Left lung (tissue), 10 donors: ENCODE measurements around the gene CELF4. TPM values are rescaled to one million over a fixed set of nuclear protein-coding genes. Genes with fewer than 3 reads are reported as not detected.

Experiments
- ATAC-seq: fragments of 200-7000 bp; cut with Tn5 transposase; one replicate; pipeline ENCODE4 v1.9.1; 2020; ENCODE audit warnings: moderate library complexity
- DNase-seq, 4 donors: peaks; one replicate each; pipeline ENCODE4 v3.0.0-alpha.2; 2013 to 2020
- H3K27ac ChIP-seq, 2 donors: fragments of 200-600 bp; sonication (generic) in 1 of 2; one replicate each; pipeline versions ENCODE4 v1.5.0 to v1.8.0; 2020 to 2021
- H3K27me3 ChIP-seq, 2 donors: fragments of 200-600 bp; sonication (generic) in 1 of 2; one replicate each; pipeline versions ENCODE4 v1.5.0 to v1.8.0; 2020 to 2021
- H3K36me3 ChIP-seq, 2 donors: fragments of 200-600 bp; sonication (generic) in 1 of 2; one replicate each; pipeline versions ENCODE4 v1.5.0 to v1.8.0; 2020 to 2021
- H3K4me1 ChIP-seq, 2 donors: fragments of 200-600 bp; one replicate each; pipeline ENCODE4 v1.8.0; 2021
- H3K4me3 ChIP-seq, 2 donors: fragments of 200-600 bp; sonication (generic) in 1 of 2; one replicate each; pipeline versions ENCODE4 v1.5.0 to v1.8.0; 2020 to 2021; ENCODE audit warnings: mild to moderate bottlenecking in 1 of 2
- H3K9me3 ChIP-seq, 2 donors: fragments of 200-600 bp; sonication (generic) in 1 of 2; one replicate each; pipeline versions ENCODE4 v1.5.0 to v1.8.0; 2020 to 2021
- CTCF ChIP-seq, 2 donors: fragments of 200-600 bp; sonication (generic) in 1 of 2; IDR thresholded peaks; one replicate each; pipeline versions ENCODE4 v1.5.0 to v1.8.0; 2021; ENCODE audit warnings: antibody characterized with exemption in 2 of 2
- intact Hi-C, 2 donors: fragments of 100-400 bp; cut with DNase I; formaldehyde crosslinking; loops; one replicate each; pipeline versions ENCODE4 v1.11.2 to v1.14.2; 2022
- polyA plus RNA-seq, 6 donors: library from polyadenylated mRNA; unstranded; fragments of 120-200 nt; gene quantifications; one replicate each; pipeline ENCODE4 v1.2.1, GENCODE V29; 2013; ENCODE audit not compliant: insufficient read length in 6 of 6
- total RNA-seq, 2 donors: library from RNA; stranded (reverse); fragmentation: NEBNext Ultra II Directional; extraction: Animal tissue kit (Norgen Biotek cat#: 25700); gene quantifications; one replicate each; pipeline ENCODE4 v1.2.1, GENCODE V29; 2021
- donor health status: DM: no; HTN: yes; CAD: no.
- donor health status: DM: no; HTN: no; CAD: no.

Gene CELF4
- total and polyA plus RNA-seq, 8 donors: 1.1 to 10.3 (median 7.4) TPM

GRCh38 chr18:37527395-37527794 is 38.2 kb downstream of the CELF4 start:
- Histone ChIP-seq H3K36me3 (no peaks in the 10 kb centered on the region), H3K9me3 (no peaks in the 10 kb centered on the region), H3K4me1 (no peaks in the 10 kb centered on the region), H3K4me3 (no peak overlapping the region), H3K27ac (no peak overlapping the region), H3K27me3 (peaks cover 11 to 73% of the 10 kb centered on the region in 2 donors)
- intact Hi-C loops: no loop called here
- DNase-seq (no peak), ATAC-seq (no peak)
- no peak for TF ChIP-seq CTCF (IDR thresholded peaks at IDR 0.05)

- H3K27me3 ChIP-seq: peaks cover 11 to 66% of the 10 kb centered on the region in 2 donors
Observed at GRCh38 chr18:37525262-37525585, 40.4 kb downstream of the CELF4 start.

GRCh38 chr18:37524498-37525261 is 40.9 kb downstream of the CELF4 start:
- Histone ChIP-seq H3K27ac (no peak overlapping the region), H3K27me3 (peaks cover 11 to 65% of the 10 kb centered on the region in 2 donors), H3K4me3 (no peak overlapping the region), H3K36me3 (no peaks in the 10 kb centered on the region), H3K4me1 (no peaks in the 10 kb centered on the region), H3K9me3 (no peaks in the 10 kb centered on the region)
- ATAC-seq (no peak), DNase-seq (no peak)
- TF ChIP-seq CTCF (IDR thresholded peaks at IDR 0.05): no peak
- intact Hi-C loops: no loop called here

More at GRCh38 chr18:37525262-37525585, 40.4 kb downstream of the CELF4 start:
- ATAC-seq: no peak
- H3K9me3 ChIP-seq: no peaks in the 10 kb centered on the region
- no peaks in the 10 kb centered on the region for H3K4me1 ChIP-seq
- H3K36me3 ChIP-seq: no peaks in the 10 kb centered on the region
- DNase-seq: no peak
- no peak overlapping the region for H3K27ac ChIP-seq
- no peak for TF ChIP-seq CTCF (IDR thresholded peaks at IDR 0.05)
- intact Hi-C loops: no loop called here
- H3K4me3 ChIP-seq: no peak overlapping the region

GRCh38 chr18:37524139-37524497 is 41.5 kb downstream of the CELF4 start:
- Histone ChIP-seq H3K27ac (no peak overlapping the region), H3K4me1 (no peaks in the 10 kb centered on the region), H3K27me3 (peaks cover 11 to 59% of the 10 kb centered on the region in 2 donors), H3K9me3 (no peaks in the 10 kb centered on the region), H3K4me3 (no peak overlapping the region), H3K36me3 (no peaks in the 10 kb centered on the region)
- no peak for ATAC-seq
- TF ChIP-seq CTCF (IDR thresholded peaks at IDR 0.05): no peak
- intact Hi-C loops: no loop called here
- no peak for DNase-seq

GRCh38 chr18:37521510-37522465 is 43.8 kb downstream of the CELF4 start:
- H3K4me3 ChIP-seq: no peak overlapping the region
- no peak overlapping the region for H3K27ac ChIP-seq
- ATAC-seq (no peak), DNase-seq (no peak)
- H3K4me1 ChIP-seq: no peaks in the 10 kb centered on the region
- H3K36me3 ChIP-seq: no peaks in the 10 kb centered on the region
- TF ChIP-seq CTCF (IDR thresholded peaks at IDR 0.05): no peak
- H3K9me3 ChIP-seq: no peaks in the 10 kb centered on the region
- intact Hi-C loops: no loop called here
- peaks cover 11 to 54% of the 10 kb centered on the region in 2 donors for H3K27me3 ChIP-seq
